IMR-90 (cell line): Measurements from ENCODE around the gene PCCB. TPM values are rescaled to one million over a fixed set of nuclear protein-coding genes. Genes with fewer than 3 reads are reported as not detected.

ENCODE experiments used
- ATAC-seq: fragments of 200-7000 bp; cut with Tn5 transposase; 2 replicates; pipeline ENCODE4 v1.9.1; 2020; ENCODE audit warnings: low read depth, mild to moderate bottlenecking, moderate library complexity
- BruUV-seq: library from RNA; stranded (reverse); fragments of 400-500 nt; replicated peaks from 2 replicates; lab custom pipeline; 2021; lab: Mats Ljungman, UMichigan
- CTCF ChIA-PET: fragments of 300-600 bp; formaldehyde crosslinking; extraction: SDS; loops from one replicate; lab custom pipeline; 2021; ENCODE audit warnings: antibody characterized with exemption; lab: Yijun Ruan, JAX
- POLR2A ChIA-PET: fragments of 300-600 bp; sonication (Branson Sonifier 250); formaldehyde crosslinking; loops from one replicate; lab custom pipeline; 2022; ENCODE audit warnings: antibody characterized with exemption; ENCODE audit not compliant: unreplicated experiment; lab: Charles Lee
- DNase-seq: peaks from one replicate; pipeline ENCODE4 v3.0.0; 2013
- H2AFZ ChIP-seq: replicated peaks from 2 replicates; pipeline ENCODE3; 2013; ENCODE audit warnings: low read length, mild to moderate bottlenecking; ENCODE audit not compliant: poor library complexity
- H2AK5ac ChIP-seq: 2 replicates; pipeline ENCODE4 v1.6.1; 2013; ENCODE audit warnings: low read depth, low read length, inconsistent platforms
- H2AK9ac ChIP-seq: replicated peaks from 2 replicates; pipeline ENCODE3; 2013; ENCODE audit warnings: mild to moderate bottlenecking, low read depth, low read length, moderate library complexity; ENCODE audit not compliant: poor library complexity
- H2BK120ac ChIP-seq: 2 replicates; pipeline ENCODE4 v1.6.1; 2013; ENCODE audit warnings: low read depth, low read length, inconsistent platforms
- H2BK15ac ChIP-seq: 3 replicates; pipeline ENCODE4 v1.6.1; 2013; ENCODE audit warnings: low read depth, low read length, inconsistent platforms
- H2BK20ac ChIP-seq: 2 replicates; pipeline ENCODE4 v1.6.1; 2013; ENCODE audit warnings: low read depth, mild to moderate bottlenecking, inconsistent platforms, low read length, moderate library complexity
- H2BK5ac ChIP-seq: 2 replicates; pipeline ENCODE4 v1.6.1; 2013; ENCODE audit warnings: mild to moderate bottlenecking, low read depth, low read length, inconsistent platforms; ENCODE audit not compliant: poor library complexity, severe bottlenecking
- H3K14ac ChIP-seq: replicated peaks from 2 replicates; pipeline ENCODE4 v1.6.1; 2013; ENCODE audit warnings: low read depth, low read length, inconsistent platforms
- H3K18ac ChIP-seq: 2 replicates; pipeline ENCODE4 v1.6.1; 2013; ENCODE audit warnings: low read depth, low read length, control low read depth
- H3K23ac ChIP-seq: 2 replicates; pipeline ENCODE4 v1.6.1; 2013; ENCODE audit warnings: low read depth, low read length, inconsistent platforms
- H3K27ac ChIP-seq: 2 replicates; pipeline ENCODE4 v1.5.1; 2013; ENCODE audit warnings: mild to moderate bottlenecking, control low read depth, low read length; ENCODE audit not compliant: insufficient read depth
- H3K27me3 ChIP-seq: 2 replicates; pipeline ENCODE4 v1.6.1; 2013; ENCODE audit warnings: low read length; ENCODE audit not compliant: control insufficient read depth, insufficient read depth
- H3K36me3 ChIP-seq: 2 replicates; pipeline ENCODE4 v1.6.1; 2013; ENCODE audit warnings: low read length, mixed read lengths; ENCODE audit not compliant: control insufficient read depth, insufficient read depth
- H3K4ac ChIP-seq: 2 replicates; pipeline ENCODE4 v1.6.1; 2013; ENCODE audit warnings: low read depth, low read length, inconsistent platforms
- H3K4me1 ChIP-seq: 2 replicates; pipeline ENCODE4 v1.6.1; 2013; ENCODE audit warnings: low read length, mixed read lengths; ENCODE audit not compliant: control insufficient read depth, insufficient read depth
- H3K4me2 ChIP-seq: 2 replicates; pipeline ENCODE4 v1.6.1; 2013; ENCODE audit warnings: low read depth, mild to moderate bottlenecking, control low read depth, low read length, moderate library complexity
- H3K4me3 ChIP-seq: 2 replicates; pipeline ENCODE4 v1.5.1; 2013; ENCODE audit warnings: low read depth, mild to moderate bottlenecking, control low read depth, low read length, moderate library complexity; ENCODE audit not compliant: insufficient read depth
- H3K56ac ChIP-seq: 2 replicates; pipeline ENCODE4 v1.6.1; 2013; ENCODE audit warnings: low read length, inconsistent platforms; ENCODE audit not compliant: insufficient read depth; ENCODE audit errors: extremely low read depth
- H3K79me1 ChIP-seq, 2 experiments: 2 replicates each; pipeline ENCODE4 v1.6.1; 2013; ENCODE audit warnings: low read length in 2 of 2, inconsistent platforms in 1 of 2, low read depth in 1 of 2
- H3K9ac ChIP-seq: 2 replicates; pipeline ENCODE4 v1.6.1; 2013; ENCODE audit warnings: low read depth, low read length, control low read depth
- H3K9me1 ChIP-seq: 2 replicates; pipeline ENCODE4 v1.6.1; 2013; ENCODE audit warnings: low read length, inconsistent platforms; ENCODE audit not compliant: insufficient read depth
- H3K9me3 ChIP-seq: 2 replicates; pipeline ENCODE4 v1.6.1; 2013; ENCODE audit warnings: low read length; ENCODE audit not compliant: control insufficient read depth, insufficient read depth
- H4K20me1 ChIP-seq: 2 replicates; pipeline ENCODE4 v1.6.1; 2013; ENCODE audit warnings: low read length, inconsistent platforms; ENCODE audit not compliant: insufficient read depth
- H4K5ac ChIP-seq: 2 replicates; pipeline ENCODE4 v1.6.1; 2013; ENCODE audit warnings: mild to moderate bottlenecking, low read depth, low read length, control low read depth
- H4K8ac ChIP-seq, 2 experiments: 2 replicates each; pipeline ENCODE4 v1.6.1; 2013; ENCODE audit warnings: low read depth in 2 of 2, low read length in 2 of 2, control low read depth in 1 of 2, inconsistent platforms in 1 of 2
- H4K91ac ChIP-seq: 2 replicates; pipeline ENCODE4 v1.6.1; 2013; ENCODE audit warnings: low read depth, low read length, inconsistent platforms; ENCODE audit not compliant: insufficient read depth
- BHLHE40 ChIP-seq: fragments of 150-350 bp; IDR thresholded peaks from 2 replicates; pipeline ENCODE4 v1.6.1; 2016; ENCODE audit warnings: mild to moderate bottlenecking, low read depth, low read length
- CEBPB ChIP-seq: IDR thresholded peaks from 2 replicates; pipeline ENCODE4 v1.6.1; 2012; ENCODE audit warnings: low read depth, low read length, improper control_type of control experiment
- CHD1 ChIP-seq: IDR thresholded peaks from 2 replicates; pipeline ENCODE4 v1.6.1; 2012; ENCODE audit warnings: low read depth, low read length, improper control_type of control experiment
- CTCF ChIP-seq: conservative IDR thresholded peaks from 2 replicates; pipeline ENCODE4 v1.5.1; 2012; ENCODE audit warnings: mild to moderate bottlenecking, low read depth, low read length, improper control_type of control experiment
- ELK1 ChIP-seq: fragments of 150-350 bp; IDR thresholded peaks from 2 replicates; pipeline ENCODE4 v1.6.1; 2016; ENCODE audit warnings: low read depth, mild to moderate bottlenecking, low read length, moderate library complexity, borderline replicate concordance
- FOS ChIP-seq: fragments of 150-350 bp; IDR thresholded peaks from 2 replicates; pipeline ENCODE4 v1.6.1; 2016; ENCODE audit warnings: low read depth, low read length
- MAFK ChIP-seq: IDR thresholded peaks from 2 replicates; pipeline ENCODE4 v1.6.1; 2012; ENCODE audit warnings: low read depth, low read length, improper control_type of control experiment
- MAZ ChIP-seq: IDR thresholded peaks from 2 replicates; pipeline ENCODE4 v1.6.1; 2012; ENCODE audit warnings: low read depth, mild to moderate bottlenecking, low read length, improper control_type of control experiment, moderate library complexity, borderline replicate concordance
- MXI1 ChIP-seq: IDR thresholded peaks from 2 replicates; pipeline ENCODE4 v1.6.1; 2012; ENCODE audit warnings: low read depth, mild to moderate bottlenecking, low read length, moderate library complexity, borderline replicate concordance
- NFE2L2 ChIP-seq: fragments of 150-350 bp; IDR thresholded peaks from 2 replicates; pipeline ENCODE4 v1.6.1; 2016; ENCODE audit warnings: low read depth, mild to moderate bottlenecking, low read length
- POLR2A ChIP-seq: IDR thresholded peaks from 2 replicates; pipeline ENCODE4 v1.6.1; 2012; ENCODE audit warnings: mild to moderate bottlenecking, low read depth, low read length
- RAD21 ChIP-seq: IDR thresholded peaks from 2 replicates; pipeline ENCODE4 v1.6.1; 2012; ENCODE audit warnings: low read length, improper control_type of control experiment
- RCOR1 ChIP-seq: IDR thresholded peaks from 2 replicates; pipeline ENCODE4 v1.6.1; 2012; ENCODE audit warnings: mild to moderate bottlenecking, low read length, improper control_type of control experiment; ENCODE audit not compliant: insufficient replicate concordance
- RFX5 ChIP-seq: IDR thresholded peaks from 2 replicates; pipeline ENCODE4 v1.8.0; 2012; ENCODE audit warnings: low read depth, mild to moderate bottlenecking, low read length, moderate library complexity
- SMC3 ChIP-seq: fragments of 150-350 bp; IDR thresholded peaks from 2 replicates; pipeline ENCODE4 v1.6.1; 2016; ENCODE audit warnings: low read depth, mild to moderate bottlenecking, antibody characterized with exemption, low read length, moderate library complexity
- USF2 ChIP-seq: fragments of 150-350 bp; IDR thresholded peaks from 2 replicates; pipeline ENCODE4 v1.6.1; 2017; ENCODE audit warnings: mild to moderate bottlenecking, antibody characterized with exemption, low read length, low read depth
- WGBS, 2 experiments: methylation state at CpG; one replicate each; pipeline versions ENCODE4 v1.1.5 to v1.1.7; 2013; ENCODE audit warnings: missing lambda C conversion rate in 2 of 2; ENCODE audit not compliant: insufficient read length in 1 of 2; ENCODE audit errors: extremely low coverage in 2 of 2; 5-methylcytosine and 5-hydroxymethylcytosine counted together
- dilution Hi-C: fragments of 300-500 bp; cut with HindIII; formaldehyde crosslinking; loops from one replicate; pipeline ENCODE4 v1.14.3; 2018; ENCODE audit warnings: low sequenced_read_pairs; ENCODE audit not compliant: unreplicated experiment
- in situ Hi-C: fragments of 300-500 bp; cut with MboI; formaldehyde crosslinking; loops from 3 replicates; pipeline ENCODE4 v1.14.3; 2019; ENCODE audit warnings: low sequenced_read_pairs, inconsistent platforms, mixed read lengths
- intact Hi-C: fragments of 100-400 bp; cut with micrococcal nuclease; formaldehyde crosslinking; loops from 2 replicates; pipeline ENCODE4 v1.10.0; 2022
- polyA plus RNA-seq, 3 experiments: library from polyadenylated mRNA; depleted of rRNA; stranded (reverse); fragments of >200 nt; gene quantifications; 2 replicates each; pipeline ENCODE4 v1.2.3, GENCODE V29; 2012; ENCODE audit warnings: low replicate concordance in 1 of 3
- total RNA-seq: library from RNA; depleted of rRNA; stranded (reverse); fragments of >200 nt; gene quantifications from 2 replicates; pipeline ENCODE4 v1.2.3, GENCODE V29; 2012

Gene PCCB
- total and polyA plus RNA-seq, 2 of the 4 experiments (the other 2 are of a cell fraction): 40.5 to 76.2 TPM

GRCh38 chr3:136258199-136258598 lies 8.1 kb downstream of the PCCB start:
- Histone ChIP-seq H4K5ac (no peak overlapping the region), H2BK15ac (no peak overlapping the region), H4K20me1 (no peaks in the 10 kb centered on the region), H3K4me2 (no peak overlapping the region), H4K91ac (no peak overlapping the region), H3K18ac (no peak overlapping the region), H3K9me3 (no peaks in the 10 kb centered on the region), H3K36me3 (peaks cover 30% of the 10 kb centered on the region), H3K14ac (no peak overlapping the region), H4K8ac (no peak overlapping the region), H3K9me1 (peaks cover 6% of the 10 kb centered on the region; the same call in 1 of the 2 replicates), H2BK5ac (no peak overlapping the region), H3K4ac (no peak overlapping the region), H3K27ac (no peak overlapping the region), H3K4me3 (no peak overlapping the region), H3K56ac (no peak overlapping the region), H2AK5ac (no peak overlapping the region), H3K23ac (no peak overlapping the region), H3K4me1 (no peaks in the 10 kb centered on the region), H3K9ac (no peak overlapping the region), H2BK120ac (no peak overlapping the region), H3K27me3 (no peaks in the 10 kb centered on the region), H2AFZ (no peak overlapping the region), H2BK20ac (no peak overlapping the region), H2AK9ac (no peak overlapping the region), H3K79me1 (peaks cover 9 to 20% of the 10 kb centered on the region in 2 experiments; a peak in 3 of 4 replicates)
- no TSS peak for BruUV-seq
- intact Hi-C loops (no loop called here), dilution Hi-C loops (no loop called here), in situ Hi-C loops (loop anchor here (10.0 kb wide), 1 partner anchor 183 kb away; no protein-coding TSS in a partner anchor)
- ChIA-PET CTCF (interaction anchor here (0.5 kb wide), 1 partner anchor 448 kb away, joined by 3 read pairs; no protein-coding TSS in a partner anchor), POLR2A (no interaction called here)
- TF ChIP-seq SMC3 (no peak), CTCF (no peak), USF2 (no peak), POLR2A (no peak), FOS (no peak), MXI1 (no peak), MAFK (no peak), MAZ (no peak), ELK1 (no peak), RCOR1 (no peak), RFX5 (no peak), BHLHE40 (no peak), CEBPB (no peak), NFE2L2 (no peak), RAD21 (no peak), CHD1 (no peak)
- 93% methylated on average over 2 of the region's 2 CpGs; no CpG with 5 or more reads in 1 of the 2 experiments for WGBS, 2 experiments
- DNase-seq: no peak
- no peak for ATAC-seq
